Suprapubic skin (tissue), 2 donors: ENCODE data around the gene GPRASP3.

Source experiments
- EP300 ChIP-seq: sonication (generic); formaldehyde crosslinking; IDR thresholded peaks from one replicate; pipeline ENCODE4 v1.6.1; 2017; ENCODE audit warnings: antibody characterized with exemption
- POLR2A ChIP-seq, 2 donors: fragments of 450-650 bp; IDR thresholded peaks; one replicate each; pipeline ENCODE4 v1.6.1; 2017; ENCODE audit warnings: antibody characterized with exemption in 2 of 2, mild to moderate bottlenecking in 2 of 2, moderate library complexity in 2 of 2

DNA sequence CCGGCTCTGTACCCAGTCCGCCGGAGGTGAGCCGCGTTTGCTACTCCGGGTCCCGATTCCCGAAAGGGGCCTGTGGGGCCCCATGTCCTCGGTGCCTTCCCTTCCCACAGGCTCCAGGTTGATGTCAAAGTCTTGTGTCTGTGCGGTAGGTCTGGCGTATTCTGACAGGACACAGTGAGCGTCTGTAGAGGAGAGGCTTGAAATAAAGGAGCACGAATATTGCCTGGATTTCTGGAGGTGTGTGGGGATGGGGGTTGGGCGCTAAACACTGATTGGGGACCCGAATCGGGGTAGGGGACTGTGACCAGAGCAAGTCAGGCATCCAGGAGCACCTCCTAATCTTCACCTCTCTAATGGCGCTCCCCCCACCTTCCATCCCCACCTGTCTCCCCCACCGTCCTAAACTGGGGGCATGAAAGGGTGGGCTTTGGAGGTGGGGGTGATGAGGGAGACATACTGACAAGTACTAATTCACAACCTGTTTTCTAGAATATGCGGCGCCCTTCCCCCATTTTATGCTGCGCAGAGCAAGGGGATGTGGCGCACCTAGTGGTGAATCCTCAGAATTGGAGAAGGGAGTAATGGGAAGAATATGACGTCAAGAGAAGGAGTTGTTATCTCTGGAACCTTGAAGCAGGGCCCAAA lies 7.4 kb upstream of the GPRASP3 start:
- TF ChIP-seq POLR2A (IDR thresholded peaks at IDR 0.05) (no peak), EP300 (no peak)
